Measurements from ENCODE around the gene CHORDC1. TPM values are rescaled to one million over a fixed set of nuclear protein-coding genes. Genes with fewer than 3 reads are reported as not detected.
"Not testable (repeated sequence)": the region's sequence is repeated elsewhere in the genome, so short reads cannot be mapped to it uniquely, and the experiment has no call there.

CHORDC1 gene
- total and polyA plus RNA-seq, 4 donors = 35.0 to 69.9 (median 57.4) TPM

DNA sequence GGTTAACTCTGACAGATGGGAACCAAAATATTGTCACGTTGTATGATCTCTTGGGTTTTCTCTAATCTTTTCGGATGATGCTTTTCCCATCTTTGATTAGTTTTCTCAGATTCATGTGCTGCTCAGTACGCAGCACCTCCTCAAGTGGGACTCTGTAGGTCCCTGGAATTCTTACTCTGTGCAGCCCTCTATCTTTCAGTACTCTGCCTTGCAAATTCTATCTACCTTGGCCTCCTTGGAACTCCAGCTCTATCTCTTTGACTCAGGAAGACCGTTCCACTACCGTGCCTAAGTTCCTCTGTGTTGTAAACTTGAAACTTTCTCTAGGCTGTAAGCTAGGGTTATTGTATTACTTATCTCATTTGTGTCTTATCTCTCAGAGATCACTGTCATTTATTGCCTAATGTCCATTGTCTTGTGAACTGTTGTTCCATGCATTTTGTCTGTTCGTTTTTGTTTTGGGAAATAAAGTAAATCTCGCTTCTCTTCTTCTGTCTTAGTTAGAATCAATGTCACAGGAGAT, 20.1 kb upstream of the CHORDC1 start:
- DNase-seq (ENCODE audit: low read depth in 4 of 6, low spot score in 6 of 6) = no peak
- no peak overlapping the region for H3K4me3 ChIP-seq (ENCODE audit: low read depth, low read length)
- no peaks in the 10 kb centered on the region for H3K9me3 ChIP-seq (ENCODE audit: control insufficient read depth, insufficient read depth, low read length)
- no peaks in the 10 kb centered on the region for H3K4me1 ChIP-seq (ENCODE audit: control insufficient read depth, insufficient read depth, low read length)
- no peaks in the 10 kb centered on the region for H3K36me3 ChIP-seq (ENCODE audit: control insufficient read depth, insufficient read depth, low read length)
- WGBS (ENCODE audit: insufficient coverage) = 95% methylated on average over 3 of the region's 7 CpGs
- no peaks in the 10 kb centered on the region for H3K27me3 ChIP-seq (ENCODE audit: control insufficient read depth, insufficient read depth, low read length)
- H3K27ac ChIP-seq (ENCODE audit: low read depth, low read length) = no peak overlapping the region

DNA sequence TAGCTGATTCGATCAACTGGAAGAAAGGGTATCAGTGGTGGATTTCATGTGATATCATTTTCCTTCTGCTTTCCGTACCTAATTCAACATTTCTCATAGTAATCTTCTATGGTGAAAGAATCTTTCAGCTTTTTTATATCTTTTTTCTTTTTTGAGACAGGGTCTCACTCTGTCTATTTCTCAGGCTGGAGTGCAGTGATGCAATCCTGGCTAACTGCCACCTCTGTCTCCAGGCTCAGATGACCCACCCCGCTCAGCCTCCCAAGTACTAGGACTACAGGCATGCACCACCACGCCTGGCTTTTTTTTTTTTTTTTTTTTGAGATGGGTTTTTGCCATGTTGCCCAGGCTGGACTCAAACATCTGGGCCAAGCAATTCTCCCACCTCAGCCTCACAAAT, 18.6 kb upstream of the CHORDC1 start:
- Histone ChIP-seq H3K4me1 (ENCODE audit: control insufficient read depth, insufficient read depth, low read length) (no peaks in the 10 kb centered on the region), H3K36me3 (ENCODE audit: control insufficient read depth, insufficient read depth, low read length) (no peaks in the 10 kb centered on the region), H3K9me3 (ENCODE audit: control insufficient read depth, insufficient read depth, low read length) (no peaks in the 10 kb centered on the region), H3K27ac (ENCODE audit: low read depth, low read length) (no peak overlapping the region), H3K27me3 (ENCODE audit: control insufficient read depth, insufficient read depth, low read length) (no peaks in the 10 kb centered on the region), H3K4me3 (ENCODE audit: low read depth, low read length) (no peak overlapping the region)
- no CpG with 5 or more reads among the region's 4 CpGs for WGBS (ENCODE audit: insufficient coverage)
- no peak for DNase-seq (ENCODE audit: low read depth in 4 of 6, low spot score in 6 of 6)

DNA sequence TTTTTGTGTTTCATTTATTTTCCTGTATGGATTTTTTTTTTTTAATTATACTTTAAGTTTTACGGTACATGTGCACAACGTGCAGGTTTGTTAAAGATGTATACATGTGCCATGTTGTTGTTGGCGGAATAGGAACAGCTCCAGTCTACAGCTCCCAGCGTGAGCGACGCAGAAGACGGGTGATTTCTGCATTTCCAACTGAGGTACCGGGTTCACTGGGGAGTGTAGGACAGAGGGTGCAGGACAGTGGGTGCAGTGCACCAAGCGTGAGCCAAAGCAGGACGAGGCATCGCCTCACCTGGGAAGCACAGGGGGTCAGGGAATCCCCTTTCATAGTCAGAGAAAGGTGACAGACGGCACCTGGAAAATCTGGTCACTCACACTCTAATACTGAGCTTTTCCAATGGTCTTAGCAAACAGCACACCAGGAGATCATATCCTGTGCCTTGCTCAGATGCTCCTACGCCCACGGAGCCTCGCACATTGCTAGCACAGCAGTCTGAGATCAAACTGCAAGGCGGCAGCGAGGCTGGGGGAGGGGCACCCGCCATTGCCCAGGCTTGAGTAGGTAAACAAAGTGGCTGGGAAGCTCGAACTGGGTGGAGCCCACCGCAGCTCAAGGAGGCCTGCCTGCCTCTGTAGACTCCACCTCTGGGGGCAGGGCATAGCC, 17.3 kb upstream of the CHORDC1 start:
- H3K27ac ChIP-seq (ENCODE audit: low read depth, low read length) = not testable (repeated sequence)
- WGBS (ENCODE audit: insufficient coverage) = 96% methylated on average over 11 of the region's 20 CpGs

DNA sequence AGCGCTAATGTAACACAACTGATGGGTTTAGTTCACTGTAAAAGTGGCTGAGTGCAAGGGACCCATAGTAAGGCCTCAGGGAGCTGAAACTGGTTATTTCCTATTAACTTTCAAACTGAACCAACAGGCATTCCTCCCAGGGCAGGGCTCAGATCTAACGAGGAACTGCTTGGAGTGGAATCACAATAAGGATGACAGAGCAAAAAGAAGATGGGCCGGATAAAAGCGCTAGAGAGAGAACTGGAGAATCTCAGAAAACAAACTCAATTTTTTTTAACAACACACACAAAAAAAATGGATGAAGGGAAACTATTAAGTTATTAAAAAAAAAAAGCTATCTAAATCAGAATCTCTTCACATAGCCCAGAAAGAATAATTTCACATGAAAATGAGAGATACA, 14.2 kb upstream of the CHORDC1 start:
- H3K4me1 ChIP-seq (ENCODE audit: control insufficient read depth, insufficient read depth, low read length) = no peaks in the 10 kb centered on the region
- no peak overlapping the region for H3K4me3 ChIP-seq (ENCODE audit: low read depth, low read length)
- no peak for DNase-seq (ENCODE audit: low read depth in 4 of 6, low spot score in 6 of 6)
- whole genome bisulfite sequencing (ENCODE audit: insufficient coverage) = no CpG with 5 or more reads among the region's 4 CpGs
- no peaks in the 10 kb centered on the region for H3K27me3 ChIP-seq (ENCODE audit: control insufficient read depth, insufficient read depth, low read length)
- no peaks in the 10 kb centered on the region for H3K36me3 ChIP-seq (ENCODE audit: control insufficient read depth, insufficient read depth, low read length)
- no peak overlapping the region for H3K27ac ChIP-seq (ENCODE audit: low read depth, low read length)
- H3K9me3 ChIP-seq (ENCODE audit: control insufficient read depth, insufficient read depth, low read length) = no peaks in the 10 kb centered on the region

More for the DNA sequence above, 17.3 kb upstream of the CHORDC1 start:
- H3K9me3 ChIP-seq (ENCODE audit: control insufficient read depth, insufficient read depth, low read length); H3K36me3 ChIP-seq (ENCODE audit: control insufficient read depth, insufficient read depth, low read length); H3K27me3 ChIP-seq (ENCODE audit: control insufficient read depth, insufficient read depth, low read length); DNase-seq (ENCODE audit: low read depth in 4 of 6, low spot score in 6 of 6); H3K4me3 ChIP-seq (ENCODE audit: low read depth, low read length); H3K4me1 ChIP-seq (ENCODE audit: control insufficient read depth, insufficient read depth, low read length): not testable (repeated sequence)

DNA sequence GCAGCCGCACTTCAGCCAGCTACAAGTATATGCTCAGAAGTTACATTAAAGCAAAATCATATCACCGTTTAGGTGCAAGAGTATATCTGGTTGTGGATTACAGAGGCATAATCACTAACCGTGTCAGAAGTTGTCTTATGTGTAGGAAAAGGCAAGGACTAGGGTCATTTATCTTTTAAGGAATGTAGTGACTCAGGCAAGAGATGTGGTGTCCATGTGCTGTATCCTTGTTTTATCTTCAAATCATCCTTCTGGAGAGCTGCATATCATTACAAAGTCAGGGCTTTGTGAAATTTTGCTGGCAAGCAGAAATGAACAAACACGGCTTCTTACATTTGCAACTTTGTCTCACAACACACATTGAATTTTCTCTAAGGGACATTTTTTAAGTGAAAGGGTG, 12.7 kb upstream of the CHORDC1 start:
- 80% methylated on average over 1 of the region's 4 CpGs for WGBS (ENCODE audit: insufficient coverage)
- Histone ChIP-seq H3K9me3 (ENCODE audit: control insufficient read depth, insufficient read depth, low read length) (no peaks in the 10 kb centered on the region), H3K27ac (ENCODE audit: low read depth, low read length) (no peak overlapping the region), H3K4me1 (ENCODE audit: control insufficient read depth, insufficient read depth, low read length) (no peaks in the 10 kb centered on the region), H3K27me3 (ENCODE audit: control insufficient read depth, insufficient read depth, low read length) (no peaks in the 10 kb centered on the region), H3K36me3 (ENCODE audit: control insufficient read depth, insufficient read depth, low read length) (no peaks in the 10 kb centered on the region), H3K4me3 (ENCODE audit: low read depth, low read length) (no peak overlapping the region)
- no peak for DNase-seq (ENCODE audit: low read depth in 4 of 6, low spot score in 6 of 6)

DNA sequence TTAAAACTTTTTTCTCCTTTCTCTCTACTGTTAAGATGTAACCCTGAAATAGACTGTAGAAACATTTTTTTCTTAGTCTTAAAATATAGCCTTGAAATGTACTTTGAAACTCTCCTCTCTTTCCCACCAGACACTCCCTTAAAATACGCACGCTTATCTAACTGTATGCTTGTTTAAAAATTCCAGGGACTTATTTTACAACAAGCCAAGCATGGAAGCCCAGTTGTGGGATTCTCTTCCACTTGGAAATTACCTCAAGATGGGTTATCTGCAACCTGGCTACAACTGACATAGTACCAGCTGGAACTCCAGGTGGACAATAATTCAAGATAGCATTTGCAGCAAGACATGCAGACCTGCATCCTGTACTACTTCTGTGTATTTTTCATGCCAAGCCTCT, 12.1 kb upstream of the CHORDC1 start:
- no peaks in the 10 kb centered on the region for H3K4me1 ChIP-seq (ENCODE audit: control insufficient read depth, insufficient read depth, low read length)
- 100% methylated on average over 2 of the region's 2 CpGs for WGBS (ENCODE audit: insufficient coverage)
- no peak overlapping the region for H3K27ac ChIP-seq (ENCODE audit: low read depth, low read length)

DNA sequence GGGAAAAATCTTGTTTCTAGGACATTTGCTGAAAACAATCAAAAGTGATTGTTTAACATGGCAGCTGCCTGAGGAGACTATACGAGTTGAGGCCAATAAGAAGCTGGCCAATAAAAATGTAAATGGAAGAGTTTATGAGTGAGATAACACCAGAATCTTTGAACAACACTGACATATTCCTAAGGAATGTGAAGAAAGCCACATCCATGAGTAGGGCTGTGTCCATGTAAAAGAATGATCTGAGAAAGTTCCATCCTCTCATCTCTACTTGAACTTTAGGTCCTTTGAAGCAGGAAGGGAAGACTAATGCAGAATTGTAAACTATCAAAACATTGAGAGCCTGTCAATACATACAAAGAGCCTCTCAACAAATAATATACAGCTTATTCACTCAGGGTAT, 6.9 kb upstream of the CHORDC1 start:
- no peak overlapping the region for H3K4me3 ChIP-seq (ENCODE audit: low read depth, low read length)
- H3K4me1 ChIP-seq (ENCODE audit: control insufficient read depth, insufficient read depth, low read length) = no peaks in the 10 kb centered on the region
- H3K27ac ChIP-seq (ENCODE audit: low read depth, low read length) = no peak overlapping the region
- no peaks in the 10 kb centered on the region for H3K9me3 ChIP-seq (ENCODE audit: control insufficient read depth, insufficient read depth, low read length)
- H3K36me3 ChIP-seq (ENCODE audit: control insufficient read depth, insufficient read depth, low read length) = no peaks in the 10 kb centered on the region
- DNase-seq (ENCODE audit: low read depth in 4 of 6, low spot score in 6 of 6) = no peak
- H3K27me3 ChIP-seq (ENCODE audit: control insufficient read depth, insufficient read depth, low read length) = no peaks in the 10 kb centered on the region
- no CpG with 5 or more reads among the region's 1 CpG for WGBS (ENCODE audit: insufficient coverage)

More for the DNA sequence above, 12.1 kb upstream of the CHORDC1 start:
- no peaks in the 10 kb centered on the region for H3K9me3 ChIP-seq (ENCODE audit: control insufficient read depth, insufficient read depth, low read length)
- peak in 1 of 6 donors; percentile 23 for DNase-seq (ENCODE audit: low read depth in 4 of 6, low spot score in 6 of 6)
- H3K4me3 ChIP-seq (ENCODE audit: low read depth, low read length) = no peak overlapping the region
- H3K27me3 ChIP-seq (ENCODE audit: control insufficient read depth, insufficient read depth, low read length) = no peaks in the 10 kb centered on the region
- no peaks in the 10 kb centered on the region for H3K36me3 ChIP-seq (ENCODE audit: control insufficient read depth, insufficient read depth, low read length)

DNA sequence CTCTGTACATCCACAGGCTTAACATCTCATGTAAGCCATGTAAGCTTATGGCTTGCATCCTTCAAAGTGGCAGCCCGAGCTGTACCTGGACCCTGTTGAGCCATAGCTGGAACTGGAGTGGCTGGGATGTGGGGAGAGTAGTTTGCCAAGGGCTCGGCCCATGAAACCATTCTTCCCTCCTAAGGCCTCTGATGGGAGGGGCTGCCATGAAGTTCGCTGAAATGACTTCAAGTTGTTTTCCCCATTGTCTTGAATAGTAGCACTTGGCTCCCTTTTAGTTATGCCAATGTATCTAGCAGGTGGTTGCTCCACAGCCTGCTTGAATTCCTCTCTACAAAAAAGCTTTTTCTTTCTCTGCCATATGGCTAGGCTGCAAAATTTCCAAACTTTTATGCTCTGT, 5.2 kb upstream of the CHORDC1 start:
- Histone ChIP-seq H3K27ac (ENCODE audit: low read depth, low read length) (no peak overlapping the region), H3K4me1 (ENCODE audit: control insufficient read depth, insufficient read depth, low read length) (no peaks in the 10 kb centered on the region), H3K4me3 (ENCODE audit: low read depth, low read length) (no peak overlapping the region), H3K9me3 (ENCODE audit: control insufficient read depth, insufficient read depth, low read length) (no peaks in the 10 kb centered on the region), H3K27me3 (ENCODE audit: control insufficient read depth, insufficient read depth, low read length) (no peaks in the 10 kb centered on the region), H3K36me3 (ENCODE audit: control insufficient read depth, insufficient read depth, low read length) (no peaks in the 10 kb centered on the region)
- DNase-seq (ENCODE audit: low read depth in 4 of 6, low spot score in 6 of 6) = no peak
- 83% methylated on average over 2 of the region's 3 CpGs for WGBS (ENCODE audit: insufficient coverage)

DNA sequence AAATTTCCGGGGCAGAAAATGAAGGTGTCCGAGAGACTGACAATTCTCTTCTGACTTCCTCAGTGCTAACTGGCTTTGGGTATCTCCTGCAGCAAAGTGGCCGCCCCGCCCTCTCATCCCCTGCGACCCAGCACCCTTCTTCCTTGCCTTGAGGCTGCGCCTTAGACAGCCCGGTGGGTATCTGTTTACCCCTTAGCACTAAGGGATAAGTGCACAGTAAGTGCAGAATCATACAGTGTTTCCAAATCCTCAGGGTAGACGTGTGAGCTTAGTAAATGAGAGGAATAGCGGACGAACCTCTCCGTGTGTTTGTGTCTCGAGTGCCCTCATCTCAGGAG, 368 bp upstream of the CHORDC1 start:
- Histone ChIP-seq H3K9me3 (ENCODE audit: control insufficient read depth, insufficient read depth, low read length) (no peaks in the 10 kb centered on the region), H3K4me3 (ENCODE audit: low read depth, low read length) (peak overlapping the region; percentile 82), H3K27ac (ENCODE audit: low read depth, low read length) (peak overlapping the region; percentile 94), H3K36me3 (ENCODE audit: control insufficient read depth, insufficient read depth, low read length) (no peaks in the 10 kb centered on the region), H3K4me1 (ENCODE audit: control insufficient read depth, insufficient read depth, low read length) (peaks cover 3% of the 10 kb centered on the region), H3K27me3 (ENCODE audit: control insufficient read depth, insufficient read depth, low read length) (no peaks in the 10 kb centered on the region)
- WGBS (ENCODE audit: insufficient coverage) = 0% methylated on average over 6 of the region's 12 CpGs
- no peak for DNase-seq (ENCODE audit: low read depth in 4 of 6, low spot score in 6 of 6)

DNA sequence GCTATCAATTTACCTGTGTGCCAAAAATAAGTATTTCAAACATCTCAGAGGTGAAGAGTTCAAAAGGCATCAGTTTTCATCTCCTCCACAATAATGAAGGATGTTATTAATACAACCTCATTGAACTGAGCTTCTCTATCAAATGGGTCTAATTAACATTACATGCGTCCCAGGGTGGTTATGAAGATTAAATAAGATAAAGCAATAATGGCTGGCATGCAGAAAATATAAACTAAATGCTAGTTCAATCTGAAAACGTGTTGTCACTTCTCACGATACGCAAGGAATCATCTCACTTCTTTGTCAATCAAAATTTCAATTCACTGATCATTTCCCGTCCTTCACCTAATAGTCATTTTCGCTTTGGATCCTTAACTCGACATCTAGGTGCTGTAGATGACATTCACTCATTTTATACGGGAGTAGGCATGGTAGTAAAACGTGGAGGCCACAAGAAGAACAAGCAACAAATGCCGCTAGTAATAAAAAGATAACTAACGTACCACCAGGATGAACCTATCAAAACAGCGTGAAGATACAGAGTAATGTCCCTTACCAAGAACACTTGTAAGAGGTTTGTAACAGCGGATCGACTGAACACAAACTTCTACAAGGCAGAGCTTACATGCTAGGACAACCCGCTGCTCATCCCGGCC, 918 bp downstream of the CHORDC1 start:
- no peaks in the 10 kb centered on the region for H3K36me3 ChIP-seq (ENCODE audit: control insufficient read depth, insufficient read depth, low read length)
- peak in 2 of 6 donors; percentile 4 to 52 for DNase-seq (ENCODE audit: low read depth in 4 of 6, low spot score in 6 of 6)
- peak overlapping the region; percentile 82 for H3K4me3 ChIP-seq (ENCODE audit: low read depth, low read length)
- no peaks in the 10 kb centered on the region for H3K9me3 ChIP-seq (ENCODE audit: control insufficient read depth, insufficient read depth, low read length)
- H3K27ac ChIP-seq (ENCODE audit: low read depth, low read length) = peak overlapping the region; percentile 94
- H3K4me1 ChIP-seq (ENCODE audit: control insufficient read depth, insufficient read depth, low read length) = peaks cover 7% of the 10 kb centered on the region
- no peaks in the 10 kb centered on the region for H3K27me3 ChIP-seq (ENCODE audit: control insufficient read depth, insufficient read depth, low read length)
- WGBS (ENCODE audit: insufficient coverage) = 3% methylated on average over 11 of the region's 16 CpGs
